Natural killer cell (primary cell): Measurements from ENCODE around the gene NINJ1. TPM values are rescaled to one million over a fixed set of nuclear protein-coding genes. Genes with fewer than 3 reads are reported as not detected.

ENCODE experiments used
- ATAC-seq, 3 donors: fragments of 150-1000 bp in 2 of 3; fragments of 200-7000 bp in 1 of 3; cut with Tn5 transposase; 1 replicate in 1 of 3; 2 replicates in 2 of 3; pipeline ENCODE4 v1.10.0; 2021; ENCODE audit warnings: mild to moderate bottlenecking in 2 of 3, moderate library complexity in 2 of 3
- DNase-seq, 2 donors: peaks; one replicate each; pipeline versions ENCODE4 v3.0.0 to v3.0.0-alpha.2; 2013 to 2021; ENCODE audit warnings: mixed read lengths in 1 of 2
- H3K27ac ChIP-seq: one replicate; pipeline ENCODE4 v1.5.1; 2013; ENCODE audit warnings: mild to moderate bottlenecking, low read length
- H3K27me3 ChIP-seq: one replicate; pipeline ENCODE4 v1.6.1; 2013; ENCODE audit warnings: low read length; ENCODE audit not compliant: control insufficient read depth, insufficient read depth
- H3K36me3 ChIP-seq: one replicate; pipeline ENCODE4 v1.6.1; 2013; ENCODE audit warnings: low read length; ENCODE audit not compliant: control insufficient read depth, insufficient read depth
- H3K4me1 ChIP-seq: one replicate; pipeline ENCODE4 v1.6.1; 2013; ENCODE audit warnings: low read length; ENCODE audit not compliant: control insufficient read depth, insufficient read depth
- H3K4me3 ChIP-seq: one replicate; pipeline ENCODE4 v1.5.1; 2013; ENCODE audit warnings: low read length
- H3K9me3 ChIP-seq: one replicate; pipeline ENCODE4 v1.6.1; 2013; ENCODE audit warnings: low read length; ENCODE audit not compliant: control insufficient read depth, insufficient read depth
- H3K27ac Mint-ChIP-seq, 2 donors: one replicate each; pipeline ENCODE4 v1.8.0; 2022; ENCODE audit warnings: mild to moderate bottlenecking in 2 of 2, mixed read lengths in 2 of 2, moderate library complexity in 1 of 2
- H3K27me3 Mint-ChIP-seq, 2 donors: one replicate each; pipeline ENCODE4 v1.8.0; 2022; ENCODE audit warnings: low read depth in 2 of 2, mixed read lengths in 2 of 2
- H3K36me3 Mint-ChIP-seq: one replicate; pipeline ENCODE4 v1.8.0; 2022; ENCODE audit warnings: mixed read lengths
- H3K4me1 Mint-ChIP-seq, 2 donors: one replicate each; pipeline ENCODE4 v1.8.0; 2022; ENCODE audit warnings: mixed read lengths in 2 of 2
- H3K4me3 Mint-ChIP-seq: one replicate; pipeline ENCODE4 v1.8.0; 2022; ENCODE audit warnings: mild to moderate bottlenecking, moderate library complexity, mixed read lengths
- H3K9me3 Mint-ChIP-seq, 2 donors: one replicate each; pipeline ENCODE4 v1.8.0; 2022; ENCODE audit warnings: mixed read lengths in 2 of 2
- WGBS: methylation state at CpG from one replicate; pipeline ENCODE4 v1.1.7; 2013; ENCODE audit warnings: missing lambda C conversion rate; ENCODE audit not compliant: insufficient coverage; 5-methylcytosine and 5-hydroxymethylcytosine counted together
- intact Hi-C: fragments of 100-400 bp; cut with micrococcal nuclease; formaldehyde crosslinking; loops from one replicate; pipeline ENCODE4 v1.14.2; 2022
- total RNA-seq, 4 donors: library from RNA; stranded (reverse); fragments of 120-200 nt in 1 of 4; gene quantifications; one replicate each; pipeline versions ENCODE4 v1.2.3 to v1.2.4, GENCODE V29; 2013 to 2022
- TF ChIP-seq, protein P1 (sequence below): fragments of 200-600 bp; IDR thresholded peaks from one replicate; pipeline ENCODE4 v1.8.0; 2022; ENCODE audit warnings: antibody characterized with exemption

The NINJ1 gene
- total RNA-seq, 3 donors from 2014 or later (not counting 1 experiment from before 2014, with no cell fraction given): 87.3 to 121 (median 93.8) TPM

DNA sequence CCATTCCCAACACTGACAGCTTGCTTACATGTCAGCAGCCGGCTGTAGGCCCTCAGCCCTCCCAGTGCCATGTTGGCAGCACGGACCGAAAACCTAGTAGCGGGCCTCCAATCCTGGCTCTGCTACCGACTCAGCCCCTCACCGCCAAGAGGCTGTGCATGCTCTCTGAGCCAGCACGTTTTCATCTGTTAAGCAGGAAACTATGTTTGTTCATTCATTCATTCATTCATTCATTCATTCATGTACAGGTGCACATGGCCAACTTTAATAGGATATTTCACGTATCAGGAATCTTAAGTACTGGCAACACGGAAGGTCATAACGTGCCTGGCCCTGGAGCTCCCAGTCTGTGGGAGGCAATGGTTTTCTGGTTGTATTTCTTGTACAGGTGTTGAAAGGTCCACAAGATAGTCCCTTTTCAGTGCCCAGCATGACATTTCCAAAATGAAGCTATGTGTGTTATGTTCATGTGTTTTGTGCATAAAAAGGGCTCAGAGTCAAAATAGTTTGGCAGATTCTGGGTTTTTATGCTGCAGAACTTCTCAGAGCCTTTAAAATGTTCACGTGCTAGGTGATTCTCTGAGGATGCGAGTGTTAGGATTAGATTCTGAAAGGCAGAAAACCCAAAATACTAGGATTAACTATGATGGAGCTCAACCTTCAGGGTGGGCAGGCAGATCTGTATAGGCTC lies 57.8 kb downstream of the NINJ1 start:
- Mint-ChIP-seq H3K27me3 (peaks cover 50 to 61% of the 10 kb centered on the region in 2 donors), H3K36me3 (no peaks in the 10 kb centered on the region)
- peaks cover 2% of the 10 kb centered on the region for H3K27me3 ChIP-seq

DNA sequence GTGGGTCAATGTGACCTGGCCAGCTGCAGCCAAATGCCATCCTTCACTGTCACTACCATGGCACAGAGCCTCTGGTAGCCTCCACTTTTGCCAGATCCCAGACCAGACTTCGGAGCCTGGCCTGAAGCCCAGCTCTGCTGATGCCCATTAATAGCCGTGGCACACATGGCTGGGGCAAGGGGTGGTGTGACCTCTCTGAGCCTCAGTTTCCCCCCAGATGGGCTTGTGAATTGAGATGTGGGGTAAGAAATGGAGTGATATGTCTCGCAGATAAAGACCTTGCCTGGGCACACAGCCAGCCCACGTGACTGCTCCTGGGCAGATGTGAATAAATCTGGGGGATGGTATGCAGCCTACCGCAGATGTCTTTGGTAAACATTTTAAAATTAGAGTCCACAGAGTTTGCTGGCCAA lies 61.7 kb downstream of the NINJ1 start:
- DNase-seq (no peak), ATAC-seq (no peak)
- Histone ChIP-seq H3K27me3 (peaks cover 11% of the 10 kb centered on the region), H3K4me1 (no peaks in the 10 kb centered on the region), H3K4me3 (no peak overlapping the region), H3K27ac (no peak overlapping the region), H3K9me3 (no peaks in the 10 kb centered on the region), H3K36me3 (peaks cover 2% of the 10 kb centered on the region)
- H3K9me3 Mint-ChIP-seq: no peaks in the 10 kb centered on the region
- H3K27ac Mint-ChIP-seq: no peak overlapping the region
- peaks cover 59 to 60% of the 10 kb centered on the region in 2 donors for H3K27me3 Mint-ChIP-seq
- TF ChIP-seq, protein P1, sequence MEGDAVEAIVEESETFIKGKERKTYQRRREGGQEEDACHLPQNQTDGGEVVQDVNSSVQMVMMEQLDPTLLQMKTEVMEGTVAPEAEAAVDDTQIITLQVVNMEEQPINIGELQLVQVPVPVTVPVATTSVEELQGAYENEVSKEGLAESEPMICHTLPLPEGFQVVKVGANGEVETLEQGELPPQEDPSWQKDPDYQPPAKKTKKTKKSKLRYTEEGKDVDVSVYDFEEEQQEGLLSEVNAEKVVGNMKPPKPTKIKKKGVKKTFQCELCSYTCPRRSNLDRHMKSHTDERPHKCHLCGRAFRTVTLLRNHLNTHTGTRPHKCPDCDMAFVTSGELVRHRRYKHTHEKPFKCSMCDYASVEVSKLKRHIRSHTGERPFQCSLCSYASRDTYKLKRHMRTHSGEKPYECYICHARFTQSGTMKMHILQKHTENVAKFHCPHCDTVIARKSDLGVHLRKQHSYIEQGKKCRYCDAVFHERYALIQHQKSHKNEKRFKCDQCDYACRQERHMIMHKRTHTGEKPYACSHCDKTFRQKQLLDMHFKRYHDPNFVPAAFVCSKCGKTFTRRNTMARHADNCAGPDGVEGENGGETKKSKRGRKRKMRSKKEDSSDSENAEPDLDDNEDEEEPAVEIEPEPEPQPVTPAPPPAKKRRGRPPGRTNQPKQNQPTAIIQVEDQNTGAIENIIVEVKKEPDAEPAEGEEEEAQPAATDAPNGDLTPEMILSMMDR: no peak
- 64% methylated on average over 5 of the region's 5 CpGs for WGBS
- no peak overlapping the region for H3K4me3 Mint-ChIP-seq
- H3K4me1 Mint-ChIP-seq: peaks cover 0 to 1% of the 10 kb centered on the region in 2 donors
- intact Hi-C loops: no loop called here
- H3K36me3 Mint-ChIP-seq: no peaks in the 10 kb centered on the region

More for the DNA sequence above, 57.8 kb downstream of the NINJ1 start:
- intact Hi-C loops: no loop called here
- Histone ChIP-seq H3K4me3 (no peak overlapping the region), H3K9me3 (no peaks in the 10 kb centered on the region), H3K4me1 (peaks cover 10% of the 10 kb centered on the region), H3K36me3 (peaks cover 4% of the 10 kb centered on the region), H3K27ac (no peak overlapping the region)
- ATAC-seq (no peak), DNase-seq (no peak)
- Mint-ChIP-seq H3K27ac (no peak overlapping the region), H3K4me3 (no peak overlapping the region), H3K4me1 (no peaks in the 10 kb centered on the region), H3K9me3 (no peaks in the 10 kb centered on the region)
- TF ChIP-seq, protein P1: no peak
- WGBS: 95% methylated on average over 12 of the region's 12 CpGs

Other genes starting within 250 kb of the NINJ1 start
- 100 to 1,000 TPM; 133 to 204 (median 193) TPM for gene FGD3, start 186.7 kb downstream of the NINJ1 start, total RNA-seq
- 1 to 10 TPM; 1.2 to 2.1 (median 1.8) TPM for gene SUSD3, start 75.5 kb downstream of the NINJ1 start, total RNA-seq
- gene CARD19, start 38.0 kb downstream of the NINJ1 start, total RNA-seq: 10 to 100 TPM; 30.7 to 49.1 (median 42.6) TPM
- gene WNK2, start 49.9 kb upstream of the NINJ1 start, total RNA-seq: under 1 TPM in 1 of 3 donors, not detected in 2; 0.25 TPM